SK-N-SH (cell line): ENCODE data around the gene GPR39. TPM values are rescaled to one million over a fixed set of nuclear protein-coding genes. Genes with fewer than 3 reads are reported as not detected.

Source experiments
- CTCF ChIA-PET: fragments of 300-600, 350-600 bp; formaldehyde crosslinking; extraction: SDS; loops from one replicate; lab custom pipeline; 2021; lab: Yijun Ruan, JAX
- POLR2A ChIA-PET: fragments of 350-600 bp; sonication (Branson Sonifier 250); formaldehyde crosslinking; extraction: SDS; loops from one replicate; lab custom pipeline; 2020; ENCODE audit warnings: antibody characterized with exemption, inconsistent platforms; lab: Yijun Ruan, JAX
- DNase-seq: peaks from one replicate; pipeline ENCODE4 v3.0.0; 2012
- H2AFZ ChIP-seq: fragments of 200-600 bp; sonication (generic); 2 replicates; pipeline ENCODE4 v1.8.1; 2016; ENCODE audit warnings: antibody characterized with exemption, mild to moderate bottlenecking, low read depth
- H3F3A ChIP-seq: fragments of 200-600 bp; sonication (generic); replicated peaks from 2 replicates; pipeline ENCODE3; 2016; ENCODE audit warnings: antibody characterized with exemption, mild to moderate bottlenecking; ENCODE audit not compliant: insufficient read depth
- H3K27ac ChIP-seq, 2 experiments: fragments of 200-500 bp in 1 of 2; fragments of 200-600 bp in 1 of 2; sonication (Bioruptor generic) in 1 of 2; sonication (generic), shearing (Covaris generic) in 1 of 2; 2 replicates each; pipeline versions ENCODE4 v1.5.1 to v1.6.1; 2014 to 2016; ENCODE audit warnings: low read depth in 2 of 2, inconsistent platforms in 1 of 2, low read length in 1 of 2, mild to moderate bottlenecking in 1 of 2, mixed read lengths in 1 of 2
- H3K27me3 ChIP-seq: fragments of 200-600 bp; sonication (generic), shearing (Covaris generic); 2 replicates; pipeline ENCODE4 v1.6.1; 2016; ENCODE audit warnings: mixed run types; ENCODE audit not compliant: insufficient read depth
- H3K36me3 ChIP-seq, 2 experiments: fragments of 200-500 bp in 1 of 2; fragments of 200-600 bp in 1 of 2; sonication (Bioruptor generic) in 1 of 2; sonication (generic) in 1 of 2; replicated peaks in 1 of 2; 2 replicates each; pipeline versions ENCODE3 to v1.5.1; 2014 to 2016; ENCODE audit warnings: low read length in 1 of 2, mild to moderate bottlenecking in 1 of 2; ENCODE audit not compliant: insufficient read depth in 2 of 2, control insufficient read depth in 1 of 2
- H3K4me1 ChIP-seq, 2 experiments: fragments of 200-500 bp in 1 of 2; fragments of 200-600 bp in 1 of 2; sonication (Bioruptor generic) in 1 of 2; sonication (generic), shearing (Covaris generic) in 1 of 2; 2 replicates each; pipeline versions ENCODE4 v1.5.1 to v1.6.1; 2014 to 2016; ENCODE audit warnings: low read depth in 1 of 2, low read length in 1 of 2, mixed run types in 1 of 2; ENCODE audit not compliant: insufficient read depth in 2 of 2, control insufficient read depth in 1 of 2
- H3K4me2 ChIP-seq: fragments of 200-600 bp; sonication (generic), shearing (Covaris generic); 2 replicates; pipeline ENCODE4 v1.6.1; 2017; ENCODE audit warnings: mixed run types
- H3K4me3 ChIP-seq, 2 experiments: fragments of 200-500 bp in 1 of 2; fragments of 200-600 bp in 1 of 2; sonication (Bioruptor generic) in 1 of 2; sonication (generic), shearing (Covaris generic) in 1 of 2; 2 replicates each; pipeline versions ENCODE4 v1.5.1 to v1.8.1; 2014 to 2016; ENCODE audit warnings: low read depth in 2 of 2, inconsistent platforms in 1 of 2, low read length in 1 of 2, mild to moderate bottlenecking in 1 of 2, mixed read lengths in 1 of 2, moderate library complexity in 1 of 2
- H3K79me2 ChIP-seq: fragments of 200-600 bp; sonication (generic); 2 replicates; pipeline ENCODE4 v1.8.1; 2017; ENCODE audit warnings: mild to moderate bottlenecking; ENCODE audit not compliant: insufficient read depth
- H3K9ac ChIP-seq: fragments of 200-600 bp; sonication (generic); 2 replicates; pipeline ENCODE4 v1.6.1; 2017; ENCODE audit warnings: mixed run types
- H3K9me2 ChIP-seq: fragments of 200-600 bp; sonication (generic); 2 replicates; pipeline ENCODE4 v1.6.1; 2017; ENCODE audit warnings: mixed run types
- H3K9me3 ChIP-seq: fragments of 200-600 bp; sonication (generic); 2 replicates; pipeline ENCODE4 v1.6.1; 2017; ENCODE audit warnings: mixed run types, mild to moderate bottlenecking, moderate library complexity
- H4K20me1 ChIP-seq: fragments of 200-600 bp; sonication (generic); 2 replicates; pipeline ENCODE4 v1.6.1; 2017; ENCODE audit warnings: mild to moderate bottlenecking, mixed run types; ENCODE audit not compliant: insufficient read depth
- EP300 ChIP-seq, 2 experiments: IDR thresholded peaks; 2 replicates each; pipeline versions ENCODE4 v1.4.0 to v1.6.1; 2012; ENCODE audit warnings: borderline replicate concordance in 1 of 2, low read depth in 1 of 2, low read length in 1 of 2
- FOXM1 ChIP-seq: IDR thresholded peaks from 2 replicates; pipeline ENCODE4 v1.4.0; 2012; ENCODE audit warnings: low read depth, mild to moderate bottlenecking
- GABPA ChIP-seq: IDR thresholded peaks from 2 replicates; pipeline ENCODE4 v1.4.0; 2012; ENCODE audit warnings: low read depth, mild to moderate bottlenecking
- JUND ChIP-seq: IDR thresholded peaks from 2 replicates; pipeline ENCODE4 v1.4.0; 2012
- POLR2AphosphoS5 ChIP-seq: IDR thresholded peaks from 2 replicates; pipeline ENCODE4 v1.6.1; 2012; ENCODE audit warnings: low read depth, low read length
- RFX5 ChIP-seq: IDR thresholded peaks from 2 replicates; pipeline ENCODE4 v1.6.1; 2012; ENCODE audit warnings: mild to moderate bottlenecking, improper control_type of control experiment, low read length
- USF2 ChIP-seq: fragments of 150-350 bp; IDR thresholded peaks from 2 replicates; pipeline ENCODE4 v1.6.1; 2017; ENCODE audit warnings: antibody characterized with exemption, low read length, low read depth, borderline replicate concordance
- WGBS: methylation state at CpG from one replicate; pipeline ENCODE4 v1.1.6; 2017; ENCODE audit warnings: low lambda C conversion rate; 5-methylcytosine and 5-hydroxymethylcytosine counted together
- polyA plus RNA-seq, 3 experiments: library from polyadenylated mRNA; depleted of rRNA; stranded (reverse); fragments of >200 nt; gene quantifications; 2 replicates each; pipeline ENCODE4 v1.2.3, GENCODE V29; 2012
- TF ChIP-seq, protein P1 (sequence below): IDR thresholded peaks from 2 replicates; pipeline ENCODE4; 2012
- TF ChIP-seq, protein P2 (sequence below): fragments of 150-350 bp; IDR thresholded peaks from 2 replicates; pipeline ENCODE4 v1.6.1; 2016; ENCODE audit warnings: mild to moderate bottlenecking, low read depth, low read length

The GPR39 gene
- polyA plus RNA-seq, 1 of the 3 experiments (the other 2 are of a cell fraction): 2.3 TPM

GRCh38 chr2:132581991-132582738, 165.6 kb downstream of the GPR39 start:
- Histone ChIP-seq H3K4me1 (peaks cover 0 to 4% of the 10 kb centered on the region in 2 experiments; a peak in 2 of 4 replicates), H3K9me3 (no peaks in the 10 kb centered on the region), H3K36me3 (no peaks in the 10 kb centered on the region), H3K4me2 (no peak overlapping the region), H3K9me2 (no peaks in the 10 kb centered on the region), H3K27me3 (no peaks in the 10 kb centered on the region), H3K79me2 (no peaks in the 10 kb centered on the region), H3K27ac (no peak overlapping the region), H4K20me1 (no peaks in the 10 kb centered on the region), H3F3A (no peaks in the 10 kb centered on the region), H3K9ac (no peak overlapping the region), H3K4me3 (no peak overlapping the region), H2AFZ (no peak overlapping the region)
- ChIA-PET POLR2A (no interaction called here), CTCF (interaction anchor here (0.8 kb wide), 1 partner anchor 35 kb away, joined by 3 read pairs; no protein-coding TSS in a partner anchor)
- DNase-seq: no peak
- TF ChIP-seq POLR2AphosphoS5 (no peak), FOXM1 (no peak), USF2 (no peak), RFX5 (no peak), GABPA (no peak)
- TF ChIP-seq, protein P1, sequence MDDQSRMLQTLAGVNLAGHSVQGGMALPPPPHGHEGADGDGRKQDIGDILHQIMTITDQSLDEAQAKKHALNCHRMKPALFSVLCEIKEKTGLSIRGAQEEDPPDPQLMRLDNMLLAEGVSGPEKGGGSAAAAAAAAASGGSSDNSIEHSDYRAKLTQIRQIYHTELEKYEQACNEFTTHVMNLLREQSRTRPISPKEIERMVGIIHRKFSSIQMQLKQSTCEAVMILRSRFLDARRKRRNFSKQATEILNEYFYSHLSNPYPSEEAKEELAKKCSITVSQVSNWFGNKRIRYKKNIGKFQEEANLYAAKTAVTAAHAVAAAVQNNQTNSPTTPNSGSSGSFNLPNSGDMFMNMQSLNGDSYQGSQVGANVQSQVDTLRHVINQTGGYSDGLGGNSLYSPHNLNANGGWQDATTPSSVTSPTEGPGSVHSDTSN: no peak
- 81% methylated on average over 9 of the region's 9 CpGs for WGBS

GRCh38 chr2:132583666-132584360, 167.2 kb downstream of the GPR39 start:
- TF ChIP-seq, protein P2, sequence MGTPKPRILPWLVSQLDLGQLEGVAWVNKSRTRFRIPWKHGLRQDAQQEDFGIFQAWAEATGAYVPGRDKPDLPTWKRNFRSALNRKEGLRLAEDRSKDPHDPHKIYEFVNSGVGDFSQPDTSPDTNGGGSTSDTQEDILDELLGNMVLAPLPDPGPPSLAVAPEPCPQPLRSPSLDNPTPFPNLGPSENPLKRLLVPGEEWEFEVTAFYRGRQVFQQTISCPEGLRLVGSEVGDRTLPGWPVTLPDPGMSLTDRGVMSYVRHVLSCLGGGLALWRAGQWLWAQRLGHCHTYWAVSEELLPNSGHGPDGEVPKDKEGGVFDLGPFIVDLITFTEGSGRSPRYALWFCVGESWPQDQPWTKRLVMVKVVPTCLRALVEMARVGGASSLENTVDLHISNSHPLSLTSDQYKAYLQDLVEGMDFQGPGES: no peak
- TF ChIP-seq, protein P1: no peak
- no peak for TF ChIP-seq USF2
- no peak for TF ChIP-seq JUND
- TF ChIP-seq EP300 (IDR thresholded peaks at IDR 0.05; ENCODE audit: borderline replicate concordance in 1 of 2, low read depth in 1 of 2, low read length in 1 of 2): no peak
- Histone ChIP-seq H3K9me3 (no peaks in the 10 kb centered on the region), H2AFZ (no peak overlapping the region), H3F3A (no peaks in the 10 kb centered on the region), H3K27me3 (no peaks in the 10 kb centered on the region), H3K27ac (no peak overlapping the region), H3K36me3 (no peaks in the 10 kb centered on the region), H3K4me3 (no peak overlapping the region), H3K9ac (no peak overlapping the region), H3K9me2 (no peaks in the 10 kb centered on the region), H3K4me1 (peaks cover 0 to 4% of the 10 kb centered on the region in 2 experiments; a peak in 1 of 4 replicates), H3K79me2 (no peaks in the 10 kb centered on the region), H3K4me2 (no peak overlapping the region), H4K20me1 (no peaks in the 10 kb centered on the region)
- WGBS: 85% methylated on average over 10 of the region's 10 CpGs
- ChIA-PET POLR2A (no interaction called here), CTCF (no interaction called here)
- DNase-seq: no peak
